ENCODE data around the gene HPCA. TPM values are rescaled to one million over a fixed set of nuclear protein-coding genes. Genes with fewer than 3 reads are reported as not detected.

The HPCA gene
- total RNA-seq, 1 donor from 2014 or later, result 1.0 TPM

- Mint-ChIP-seq H3K27me3 (peaks cover 72% of the 10 kb centered on the region), H3K9me3 (no peaks in the 10 kb centered on the region), H3K4me3 (no peak overlapping the region), H3K27ac (no peak overlapping the region), H3K4me1 (ENCODE audit: unreplicated experiment) (peaks cover 20% of the 10 kb centered on the region), H3K36me3 (no peaks in the 10 kb centered on the region)
- TF ChIP-seq CTCF (conservative IDR thresholded peaks at IDR 0.05), result no peak
- no peak for DNase-seq (ENCODE audit: extremely low spot score, unreplicated experiment)
Measured at GRCh38 chr1:32888677-32889420, 2.6 kb downstream of the HPCA start.

GRCh38 chr1:32889731-32890278 is 3.5 kb downstream of the HPCA start:
- no peak for DNase-seq (ENCODE audit: extremely low spot score, unreplicated experiment)
- Mint-ChIP-seq H3K9me3 (no peaks in the 10 kb centered on the region), H3K27ac (no peak overlapping the region), H3K4me1 (ENCODE audit: unreplicated experiment) (peaks cover 20% of the 10 kb centered on the region), H3K36me3 (no peaks in the 10 kb centered on the region), H3K27me3 (peaks cover 67% of the 10 kb centered on the region), H3K4me3 (no peak overlapping the region)
- TF ChIP-seq CTCF (conservative IDR thresholded peaks at IDR 0.05), result no peak

- no peak overlapping the region for H3K27ac Mint-ChIP-seq
- TF ChIP-seq CTCF (conservative IDR thresholded peaks at IDR 0.05), result no peak
- H3K9me3 Mint-ChIP-seq, result no peaks in the 10 kb centered on the region
- DNase-seq (ENCODE audit: extremely low spot score, unreplicated experiment), result no peak
- H3K36me3 Mint-ChIP-seq, result no peaks in the 10 kb centered on the region
- H3K4me3 Mint-ChIP-seq, result no peak overlapping the region
- H3K4me1 Mint-ChIP-seq (ENCODE audit: unreplicated experiment), result peaks cover 14% of the 10 kb centered on the region
- peaks cover 59% of the 10 kb centered on the region for H3K27me3 Mint-ChIP-seq
Measured at GRCh38 chr1:32890516-32891240, 4.4 kb downstream of the HPCA start.

GRCh38 chr1:32891241-32891570 is 4.9 kb downstream of the HPCA start:
- H3K36me3 Mint-ChIP-seq, result no peaks in the 10 kb centered on the region
- peaks cover 59% of the 10 kb centered on the region for H3K27me3 Mint-ChIP-seq
- no peaks in the 10 kb centered on the region for H3K9me3 Mint-ChIP-seq
- no peak for TF ChIP-seq CTCF (conservative IDR thresholded peaks at IDR 0.05)
- H3K27ac Mint-ChIP-seq, result no peak overlapping the region
- H3K4me1 Mint-ChIP-seq (ENCODE audit: unreplicated experiment), result peaks cover 17% of the 10 kb centered on the region
- peak overlapping the region; percentile 48 for H3K4me3 Mint-ChIP-seq
- no peak for DNase-seq (ENCODE audit: extremely low spot score, unreplicated experiment)

GRCh38 chr1:32891630-32892029 is 5.3 kb downstream of the HPCA start:
- DNase-seq (ENCODE audit: extremely low spot score, unreplicated experiment), result no peak
- no peak for TF ChIP-seq CTCF (conservative IDR thresholded peaks at IDR 0.05)
- H3K4me3 Mint-ChIP-seq, result peak overlapping the region; percentile 79
- H3K36me3 Mint-ChIP-seq, result no peaks in the 10 kb centered on the region
- peaks cover 62% of the 10 kb centered on the region for H3K27me3 Mint-ChIP-seq
- no peaks in the 10 kb centered on the region for H3K9me3 Mint-ChIP-seq
- peaks cover 17% of the 10 kb centered on the region for H3K4me1 Mint-ChIP-seq (ENCODE audit: unreplicated experiment)
- no peak overlapping the region for H3K27ac Mint-ChIP-seq

All from type B pancreatic cell (in vitro differentiated cells).